Neural cell (in vitro differentiated cells): ENCODE results near the gene AARSD1.

Source experiments
- CTCF ChIP-seq: fragments of 450-650 bp; IDR thresholded peaks from 2 replicates; pipeline ENCODE4 v1.5.1; 2014; ENCODE audit warnings: antibody characterized with exemption, mild to moderate bottlenecking, moderate library complexity; ENCODE audit not compliant: poor library complexity, severe bottlenecking
- EZH2 ChIP-seq: fragments of 200-600, 300-800 bp; shearing (Covaris generic), sonication (generic); IDR thresholded peaks from 2 replicates; pipeline ENCODE4 v1.6.1; 2014; ENCODE audit warnings: antibody characterized with exemption, low read length, borderline replicate concordance, mild to moderate bottlenecking; ENCODE audit not compliant: insufficient read depth, poor library complexity, severe bottlenecking
- MXI1 ChIP-seq: fragments of 450-650 bp; conservative IDR thresholded peaks from 2 replicates; pipeline ENCODE4 v1.6.1; 2014; ENCODE audit warnings: antibody characterized with exemption, mild to moderate bottlenecking; ENCODE audit not compliant: poor library complexity, severe bottlenecking
- POLR2AphosphoS5 ChIP-seq: IDR thresholded peaks from 2 replicates; pipeline ENCODE4 v1.6.1; 2012
- RAD21 ChIP-seq: fragments of 450-650 bp; conservative IDR thresholded peaks from 2 replicates; pipeline ENCODE4 v1.6.1; 2014; ENCODE audit warnings: antibody characterized with exemption, mild to moderate bottlenecking, moderate library complexity
- TAF1 ChIP-seq: IDR thresholded peaks from 2 replicates; pipeline ENCODE4 v1.6.1; 2012; ENCODE audit warnings: low read depth

DNA sequence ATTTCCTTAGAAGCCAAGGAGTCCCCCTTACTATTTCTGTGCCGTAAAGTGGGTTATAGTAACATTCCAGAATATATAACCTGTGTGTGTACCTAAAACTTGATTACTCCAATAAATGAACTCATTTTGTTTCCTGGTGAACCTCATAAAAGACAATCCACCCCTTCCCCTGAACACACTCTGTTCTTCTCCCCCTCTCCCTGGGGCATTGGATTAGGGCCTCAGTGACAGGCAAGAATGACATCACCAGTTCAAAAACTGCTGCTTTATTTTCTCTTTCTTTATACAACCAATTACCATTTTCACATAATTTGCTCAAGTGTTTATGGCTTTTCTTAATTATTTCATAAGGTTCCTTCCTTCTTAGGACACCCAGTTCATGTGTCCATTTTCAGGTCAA is 17.4 kb downstream of the AARSD1 start:
- no peak for TF ChIP-seq POLR2AphosphoS5
- no peak for TF ChIP-seq CTCF
- TF ChIP-seq TAF1 = no peak
- no peak for TF ChIP-seq RAD21
- TF ChIP-seq EZH2 = no peak
- TF ChIP-seq MXI1 = no peak
